HepG2 (cell line): ENCODE results near the gene DHFR2. TPM values are rescaled to one million over a fixed set of nuclear protein-coding genes. Genes with fewer than 3 reads are reported as not detected.
"Not testable (repeated sequence)": the region's sequence is repeated elsewhere in the genome, so short reads cannot be mapped to it uniquely, and the experiment has no call there.

Experiments used
- ATAC-seq: fragments of 200-7000 bp; cut with Tn5 transposase; 3 replicates; pipeline ENCODE4 v1.9.1; 2020; ENCODE audit warnings: mild to moderate bottlenecking, moderate library complexity
- BruUV-seq: library from RNA; stranded (reverse); fragments of 400-500 nt; replicated peaks from 2 replicates; lab custom pipeline; 2021; lab: Mats Ljungman, UMichigan
- CTCF ChIA-PET: fragments of 300-600 bp; formaldehyde crosslinking; extraction: SDS; loops from one replicate; lab custom pipeline; 2021; ENCODE audit warnings: low total read pairs, inconsistent platforms, low intra/inter-chr PET ratio; lab: Yijun Ruan, JAX
- POLR2A ChIA-PET: fragments of 350-600 bp; sonication (Branson Sonifier 250); formaldehyde crosslinking; loops from one replicate; lab custom pipeline; 2020; ENCODE audit warnings: antibody characterized with exemption, inconsistent platforms; lab: Yijun Ruan, JAX
- DNase-seq: peaks from one replicate; pipeline ENCODE4 v3.0.0-alpha.2; 2015; ENCODE audit warnings: low spot score
- FAIRE-seq: peaks from 3 replicates; lab custom pipeline; 2011; peaks lifted over from hg19 to GRCh38; lab: Jason Lieb, UNC
- H2AFZ ChIP-seq: one replicate; pipeline ENCODE4 v1.6.1; 2011; ENCODE audit warnings: low read length, inconsistent platforms
- H3K27ac ChIP-seq: fragments of 300-600 bp; 3 replicates; pipeline ENCODE4 v1.8.0; 2011; ENCODE audit warnings: mixed run types, mild to moderate bottlenecking, mixed read lengths, low read length, inconsistent platforms; ENCODE audit not compliant: insufficient read depth; ENCODE audit errors: extremely low read length
- H3K27me3 ChIP-seq, 2 experiments: fragments of 200-600 bp in 1 of 2; 2 replicates in 1 of 2; 3 replicates in 1 of 2; pipeline versions ENCODE4 v1.6.0 to v1.8.0; 2011; ENCODE audit warnings: low read length in 2 of 2, mild to moderate bottlenecking in 2 of 2, moderate library complexity in 2 of 2, inconsistent platforms in 1 of 2; ENCODE audit not compliant: insufficient read depth in 2 of 2, control insufficient read depth in 1 of 2
- H3K36me3 ChIP-seq, 2 experiments: fragments of 200-600 bp in 1 of 2; replicated peaks in 1 of 2; 2 replicates in 1 of 2; 3 replicates in 1 of 2; pipeline versions ENCODE4 v1.5.1 to v1.8.0; 2011; ENCODE audit warnings: low read length in 2 of 2, inconsistent platforms in 1 of 2; ENCODE audit not compliant: insufficient read depth in 2 of 2, control insufficient read depth in 1 of 2
- H3K4me1 ChIP-seq: 2 replicates; pipeline ENCODE4 v1.5.1; 2012; ENCODE audit warnings: low read length, inconsistent platforms; ENCODE audit not compliant: insufficient read depth
- H3K4me2 ChIP-seq: 2 replicates; pipeline ENCODE4 v1.6.0; 2011; ENCODE audit warnings: low read depth, low read length, inconsistent platforms
- H3K4me3 ChIP-seq, 3 experiments: fragments of 200-600 bp in 1 of 3; sonication (generic), shearing (Covaris generic) in 1 of 3; replicated peaks in 1 of 3; 2 replicates each; pipeline ENCODE4 v1.5.1; 2011 to 2016; ENCODE audit warnings: low read length in 3 of 3, inconsistent platforms in 2 of 3, low read depth in 2 of 3, mild to moderate bottlenecking in 2 of 3, control low read depth in 1 of 3, mixed read lengths in 1 of 3; ENCODE audit not compliant: insufficient read depth in 1 of 3
- H3K79me2 ChIP-seq: one replicate; pipeline ENCODE4 v1.6.1; 2011; ENCODE audit warnings: low read length, inconsistent platforms; ENCODE audit not compliant: insufficient read depth
- H3K9ac ChIP-seq: 2 replicates; pipeline ENCODE4 v1.6.0; 2011; ENCODE audit warnings: mild to moderate bottlenecking, low read depth, low read length, inconsistent platforms; ENCODE audit not compliant: insufficient read depth
- H3K9me3 ChIP-seq: 2 replicates; pipeline ENCODE4 v1.5.1; 2012; ENCODE audit warnings: mild to moderate bottlenecking, low read length
- H4K20me1 ChIP-seq: 2 replicates; pipeline ENCODE4 v1.6.0; 2011; ENCODE audit warnings: inconsistent platforms, mild to moderate bottlenecking, low read length, moderate library complexity; ENCODE audit not compliant: insufficient read depth
- MAFF ChIP-seq: IDR thresholded peaks from 2 replicates; pipeline ENCODE4 v1.6.1; 2011; ENCODE audit warnings: low read depth, low read length, improper control_type of control experiment
- MAFK ChIP-seq, 2 experiments: IDR thresholded peaks in 1 of 2; conservative IDR thresholded peaks in 1 of 2; 2 replicates each; pipeline ENCODE4 v1.6.1; 2011; ENCODE audit warnings: improper control_type of control experiment in 2 of 2, low read length in 2 of 2
- WGBS: methylation state at CpG from one replicate; pipeline ENCODE4 v1.1.6; 2017; ENCODE audit warnings: low lambda C conversion rate; 5-methylcytosine and 5-hydroxymethylcytosine counted together
- in situ Hi-C: cut with HindIII; loops from 2 replicates; pipeline ENCODE4 v1.10.0; 2017; ENCODE audit warnings: low pct_unique_long_range_greater_than_20kb; ENCODE audit not compliant: extremely low pct_ligation_motif_present
- intact Hi-C: fragments of 100-400 bp; cut with micrococcal nuclease; formaldehyde crosslinking; loops from one replicate; pipeline ENCODE4 v1.10.0; 2022; ENCODE audit not compliant: unreplicated experiment
- polyA plus RNA-seq, 8 experiments: library from polyadenylated mRNA; depleted of rRNA in 3 of 8; stranded (reverse) in 7 of 8; unstranded in 1 of 8; fragments of >200 nt; fragmentation: Illumina TruSeq in 4 of 8; extraction: Trizol in 4 of 8; gene quantifications; 2 replicates each; pipeline versions ENCODE4 v1.2.1 to v1.2.3, GENCODE V29; 2011 to 2016; ENCODE audit warnings: low read depth in 4 of 8, missing spikeins in 1 of 8, mixed read lengths in 1 of 8; ENCODE audit not compliant: insufficient read depth in 1 of 8
- total RNA-seq, 5 experiments: library from RNA; depleted of rRNA; stranded (reverse); fragments of >200 nt; fragmentation: Illumina TruSeq; extraction: Trizol; gene quantifications; 2 replicates each; pipeline ENCODE4 v1.2.3, GENCODE V29; 2016; ENCODE audit warnings: low read depth in 1 of 5
- TF ChIP-seq, protein P1 (sequence below), 2 experiments: sonication (generic) in 1 of 2; formaldehyde crosslinking in 1 of 2; IDR thresholded peaks; 2 replicates each; pipeline versions ENCODE4 v1.4.0 to v1.6.1; 2018 to 2020; ENCODE audit warnings: missing genetic modification reagents in 2 of 2, borderline replicate concordance in 1 of 2, low read depth in 1 of 2, mild to moderate bottlenecking in 1 of 2, missing biosample characterization in 1 of 2

Gene DHFR2
- total and polyA plus RNA-seq, 2 of the 13 experiments (the other 11 are each of a cell fraction or from before 2014, with no cell fraction given) = 1.4 to 4.6 TPM

GRCh38 chr3:94046533-94046932 lies 16.2 kb downstream of the DHFR2 start:
- H3K27me3 ChIP-seq = no peaks in the 10 kb centered on the region; a peak in 1 of 5 replicates
- POLR2A ChIA-PET = no interaction called here
- H3K9ac ChIP-seq = no peak overlapping the region
- no peak overlapping the region for H3K27ac ChIP-seq
- TF ChIP-seq, protein P1, sequence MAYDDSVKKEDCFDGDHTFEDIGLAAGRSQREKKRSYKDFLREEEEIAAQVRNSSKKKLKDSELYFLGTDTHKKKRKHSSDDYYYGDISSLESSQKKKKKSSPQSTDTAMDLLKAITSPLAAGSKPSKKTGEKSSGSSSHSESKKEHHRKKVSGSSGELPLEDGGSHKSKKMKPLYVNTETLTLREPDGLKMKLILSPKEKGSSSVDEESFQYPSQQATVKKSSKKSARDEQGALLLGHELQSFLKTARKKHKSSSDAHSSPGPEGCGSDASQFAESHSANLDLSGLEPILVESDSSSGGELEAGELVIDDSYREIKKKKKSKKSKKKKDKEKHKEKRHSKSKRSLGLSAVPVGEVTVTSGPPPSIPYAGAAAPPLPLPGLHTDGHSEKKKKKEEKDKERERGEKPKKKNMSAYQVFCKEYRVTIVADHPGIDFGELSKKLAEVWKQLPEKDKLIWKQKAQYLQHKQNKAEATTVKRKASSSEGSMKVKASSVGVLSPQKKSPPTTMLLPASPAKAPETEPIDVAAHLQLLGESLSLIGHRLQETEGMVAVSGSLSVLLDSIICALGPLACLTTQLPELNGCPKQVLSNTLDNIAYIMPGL (CRISPR knock-in tag; IDR thresholded peaks at IDR 0.05; ENCODE audit: borderline replicate concordance in 1 of 2, low read depth in 1 of 2) = no peak
- TF ChIP-seq MAFF (peak; percentile 74; the same call in 1 of the 2 replicates), MAFK (conservative IDR thresholded peaks at IDR 0.05 in 1 of 2, IDR thresholded peaks at IDR 0.05 in 1 of 2; ENCODE audit: low read length in 2 of 2) (peak; percentile 75 to 81)
- H3K4me3 ChIP-seq = no peak overlapping the region
- no peaks in the 10 kb centered on the region for H3K79me2 ChIP-seq
- CTCF ChIA-PET = no interaction called here
- DNase-seq (no peak), FAIRE-seq (no peak), ATAC-seq (no peak)
- H3K9me3 ChIP-seq = no peaks in the 10 kb centered on the region
- BruUV-seq = no TSS peak
- no peak overlapping the region for H3K4me2 ChIP-seq
- WGBS = 97% methylated on average over 2 of the region's 2 CpGs
- no peaks in the 10 kb centered on the region for H3K4me1 ChIP-seq
- H4K20me1 ChIP-seq = no peaks in the 10 kb centered on the region
- intact Hi-C loops = no loop called here
- H2AFZ ChIP-seq = no peak overlapping the region
- no peaks in the 10 kb centered on the region for H3K36me3 ChIP-seq
- in situ Hi-C loops = no loop called here

- ATAC-seq, H3K27ac ChIP-seq, in situ Hi-C loops, H3K9me3 ChIP-seq, DNase-seq, POLR2A ChIA-PET, H3K79me2 ChIP-seq, H4K20me1 ChIP-seq, H3K4me2 ChIP-seq, H3K9ac ChIP-seq, H3K4me1 ChIP-seq, H2AFZ ChIP-seq, CTCF ChIA-PET, H3K36me3 ChIP-seq, BruUV-seq, intact Hi-C loops, H3K4me3 ChIP-seq, FAIRE-seq, H3K27me3 ChIP-seq: not testable (repeated sequence)
- 98% methylated on average over 31 of the region's 61 CpGs for WGBS
Observed at GRCh38 chr3:94044100-94044936, 18.4 kb downstream of the DHFR2 start.
